IMR-90 (cell line): ENCODE data around the gene C3orf22. TPM values are rescaled to one million over a fixed set of nuclear protein-coding genes. Genes with fewer than 3 reads are reported as not detected.

Source experiments
- ATAC-seq: fragments of 200-7000 bp; cut with Tn5 transposase; 2 replicates; pipeline ENCODE4 v1.9.1; 2020; ENCODE audit warnings: low read depth, mild to moderate bottlenecking, moderate library complexity
- BruUV-seq: library from RNA; stranded (reverse); fragments of 400-500 nt; replicated peaks from 2 replicates; lab custom pipeline; 2021; lab: Mats Ljungman, UMichigan
- CTCF ChIA-PET: fragments of 300-600 bp; formaldehyde crosslinking; extraction: SDS; loops from one replicate; lab custom pipeline; 2021; ENCODE audit warnings: antibody characterized with exemption; lab: Yijun Ruan, JAX
- POLR2A ChIA-PET: fragments of 300-600 bp; sonication (Branson Sonifier 250); formaldehyde crosslinking; loops from one replicate; lab custom pipeline; 2022; ENCODE audit warnings: antibody characterized with exemption; ENCODE audit not compliant: unreplicated experiment; lab: Charles Lee
- DNase-seq: peaks from one replicate; pipeline ENCODE4 v3.0.0; 2013
- H2AFZ ChIP-seq: replicated peaks from 2 replicates; pipeline ENCODE3; 2013; ENCODE audit warnings: low read length, mild to moderate bottlenecking; ENCODE audit not compliant: poor library complexity
- H2AK5ac ChIP-seq: 2 replicates; pipeline ENCODE4 v1.6.1; 2013; ENCODE audit warnings: low read depth, low read length, inconsistent platforms
- H2AK9ac ChIP-seq: replicated peaks from 2 replicates; pipeline ENCODE3; 2013; ENCODE audit warnings: mild to moderate bottlenecking, low read depth, low read length, moderate library complexity; ENCODE audit not compliant: poor library complexity
- H2BK120ac ChIP-seq: 2 replicates; pipeline ENCODE4 v1.6.1; 2013; ENCODE audit warnings: low read depth, low read length, inconsistent platforms
- H2BK15ac ChIP-seq: 3 replicates; pipeline ENCODE4 v1.6.1; 2013; ENCODE audit warnings: low read depth, low read length, inconsistent platforms
- H2BK20ac ChIP-seq: 2 replicates; pipeline ENCODE4 v1.6.1; 2013; ENCODE audit warnings: low read depth, mild to moderate bottlenecking, inconsistent platforms, low read length, moderate library complexity
- H2BK5ac ChIP-seq: 2 replicates; pipeline ENCODE4 v1.6.1; 2013; ENCODE audit warnings: mild to moderate bottlenecking, low read depth, low read length, inconsistent platforms; ENCODE audit not compliant: poor library complexity, severe bottlenecking
- H3K14ac ChIP-seq: replicated peaks from 2 replicates; pipeline ENCODE4 v1.6.1; 2013; ENCODE audit warnings: low read depth, low read length, inconsistent platforms
- H3K18ac ChIP-seq: 2 replicates; pipeline ENCODE4 v1.6.1; 2013; ENCODE audit warnings: low read depth, low read length, control low read depth
- H3K23ac ChIP-seq: 2 replicates; pipeline ENCODE4 v1.6.1; 2013; ENCODE audit warnings: low read depth, low read length, inconsistent platforms
- H3K27ac ChIP-seq: 2 replicates; pipeline ENCODE4 v1.5.1; 2013; ENCODE audit warnings: mild to moderate bottlenecking, control low read depth, low read length; ENCODE audit not compliant: insufficient read depth
- H3K27me3 ChIP-seq: 2 replicates; pipeline ENCODE4 v1.6.1; 2013; ENCODE audit warnings: low read length; ENCODE audit not compliant: control insufficient read depth, insufficient read depth
- H3K36me3 ChIP-seq: 2 replicates; pipeline ENCODE4 v1.6.1; 2013; ENCODE audit warnings: low read length, mixed read lengths; ENCODE audit not compliant: control insufficient read depth, insufficient read depth
- H3K4ac ChIP-seq: 2 replicates; pipeline ENCODE4 v1.6.1; 2013; ENCODE audit warnings: low read depth, low read length, inconsistent platforms
- H3K4me1 ChIP-seq: 2 replicates; pipeline ENCODE4 v1.6.1; 2013; ENCODE audit warnings: low read length, mixed read lengths; ENCODE audit not compliant: control insufficient read depth, insufficient read depth
- H3K4me2 ChIP-seq: 2 replicates; pipeline ENCODE4 v1.6.1; 2013; ENCODE audit warnings: low read depth, mild to moderate bottlenecking, control low read depth, low read length, moderate library complexity
- H3K4me3 ChIP-seq: 2 replicates; pipeline ENCODE4 v1.5.1; 2013; ENCODE audit warnings: low read depth, mild to moderate bottlenecking, control low read depth, low read length, moderate library complexity; ENCODE audit not compliant: insufficient read depth
- H3K56ac ChIP-seq: 2 replicates; pipeline ENCODE4 v1.6.1; 2013; ENCODE audit warnings: low read length, inconsistent platforms; ENCODE audit not compliant: insufficient read depth; ENCODE audit errors: extremely low read depth
- H3K79me1 ChIP-seq, 2 experiments: 2 replicates each; pipeline ENCODE4 v1.6.1; 2013; ENCODE audit warnings: low read length in 2 of 2, inconsistent platforms in 1 of 2, low read depth in 1 of 2
- H3K9ac ChIP-seq: 2 replicates; pipeline ENCODE4 v1.6.1; 2013; ENCODE audit warnings: low read depth, low read length, control low read depth
- H3K9me1 ChIP-seq: 2 replicates; pipeline ENCODE4 v1.6.1; 2013; ENCODE audit warnings: low read length, inconsistent platforms; ENCODE audit not compliant: insufficient read depth
- H3K9me3 ChIP-seq: 2 replicates; pipeline ENCODE4 v1.6.1; 2013; ENCODE audit warnings: low read length; ENCODE audit not compliant: control insufficient read depth, insufficient read depth
- H4K20me1 ChIP-seq: 2 replicates; pipeline ENCODE4 v1.6.1; 2013; ENCODE audit warnings: low read length, inconsistent platforms; ENCODE audit not compliant: insufficient read depth
- H4K5ac ChIP-seq: 2 replicates; pipeline ENCODE4 v1.6.1; 2013; ENCODE audit warnings: mild to moderate bottlenecking, low read depth, low read length, control low read depth
- H4K8ac ChIP-seq, 2 experiments: 2 replicates each; pipeline ENCODE4 v1.6.1; 2013; ENCODE audit warnings: low read depth in 2 of 2, low read length in 2 of 2, control low read depth in 1 of 2, inconsistent platforms in 1 of 2
- H4K91ac ChIP-seq: 2 replicates; pipeline ENCODE4 v1.6.1; 2013; ENCODE audit warnings: low read depth, low read length, inconsistent platforms; ENCODE audit not compliant: insufficient read depth
- BHLHE40 ChIP-seq: fragments of 150-350 bp; IDR thresholded peaks from 2 replicates; pipeline ENCODE4 v1.6.1; 2016; ENCODE audit warnings: mild to moderate bottlenecking, low read depth, low read length
- CEBPB ChIP-seq: IDR thresholded peaks from 2 replicates; pipeline ENCODE4 v1.6.1; 2012; ENCODE audit warnings: low read depth, low read length, improper control_type of control experiment
- ELK1 ChIP-seq: fragments of 150-350 bp; IDR thresholded peaks from 2 replicates; pipeline ENCODE4 v1.6.1; 2016; ENCODE audit warnings: low read depth, mild to moderate bottlenecking, low read length, moderate library complexity, borderline replicate concordance
- FOS ChIP-seq: fragments of 150-350 bp; IDR thresholded peaks from 2 replicates; pipeline ENCODE4 v1.6.1; 2016; ENCODE audit warnings: low read depth, low read length
- MAFK ChIP-seq: IDR thresholded peaks from 2 replicates; pipeline ENCODE4 v1.6.1; 2012; ENCODE audit warnings: low read depth, low read length, improper control_type of control experiment
- MAZ ChIP-seq: IDR thresholded peaks from 2 replicates; pipeline ENCODE4 v1.6.1; 2012; ENCODE audit warnings: low read depth, mild to moderate bottlenecking, low read length, improper control_type of control experiment, moderate library complexity, borderline replicate concordance
- MXI1 ChIP-seq: IDR thresholded peaks from 2 replicates; pipeline ENCODE4 v1.6.1; 2012; ENCODE audit warnings: low read depth, mild to moderate bottlenecking, low read length, moderate library complexity, borderline replicate concordance
- NFE2L2 ChIP-seq: fragments of 150-350 bp; IDR thresholded peaks from 2 replicates; pipeline ENCODE4 v1.6.1; 2016; ENCODE audit warnings: low read depth, mild to moderate bottlenecking, low read length
- POLR2A ChIP-seq: IDR thresholded peaks from 2 replicates; pipeline ENCODE4 v1.6.1; 2012; ENCODE audit warnings: mild to moderate bottlenecking, low read depth, low read length
- RAD21 ChIP-seq: IDR thresholded peaks from 2 replicates; pipeline ENCODE4 v1.6.1; 2012; ENCODE audit warnings: low read length, improper control_type of control experiment
- RCOR1 ChIP-seq: IDR thresholded peaks from 2 replicates; pipeline ENCODE4 v1.6.1; 2012; ENCODE audit warnings: mild to moderate bottlenecking, low read length, improper control_type of control experiment; ENCODE audit not compliant: insufficient replicate concordance
- RFX5 ChIP-seq: IDR thresholded peaks from 2 replicates; pipeline ENCODE4 v1.8.0; 2012; ENCODE audit warnings: low read depth, mild to moderate bottlenecking, low read length, moderate library complexity
- SMC3 ChIP-seq: fragments of 150-350 bp; IDR thresholded peaks from 2 replicates; pipeline ENCODE4 v1.6.1; 2016; ENCODE audit warnings: low read depth, mild to moderate bottlenecking, antibody characterized with exemption, low read length, moderate library complexity
- WGBS, 2 experiments: methylation state at CpG; one replicate each; pipeline versions ENCODE4 v1.1.5 to v1.1.7; 2013; ENCODE audit warnings: missing lambda C conversion rate in 2 of 2; ENCODE audit not compliant: insufficient read length in 1 of 2; ENCODE audit errors: extremely low coverage in 2 of 2; 5-methylcytosine and 5-hydroxymethylcytosine counted together
- dilution Hi-C: fragments of 300-500 bp; cut with HindIII; formaldehyde crosslinking; loops from one replicate; pipeline ENCODE4 v1.14.3; 2018; ENCODE audit warnings: low sequenced_read_pairs; ENCODE audit not compliant: unreplicated experiment
- in situ Hi-C: fragments of 300-500 bp; cut with MboI; formaldehyde crosslinking; loops from 3 replicates; pipeline ENCODE4 v1.14.3; 2019; ENCODE audit warnings: low sequenced_read_pairs, inconsistent platforms, mixed read lengths
- intact Hi-C: fragments of 100-400 bp; cut with micrococcal nuclease; formaldehyde crosslinking; loops from 2 replicates; pipeline ENCODE4 v1.10.0; 2022
- polyA plus RNA-seq, 3 experiments: library from polyadenylated mRNA; depleted of rRNA; stranded (reverse); fragments of >200 nt; gene quantifications; 2 replicates each; pipeline ENCODE4 v1.2.3, GENCODE V29; 2012; ENCODE audit warnings: low replicate concordance in 1 of 3
- total RNA-seq: library from RNA; depleted of rRNA; stranded (reverse); fragments of >200 nt; gene quantifications from 2 replicates; pipeline ENCODE4 v1.2.3, GENCODE V29; 2012
- TF ChIP-seq, protein P1 (sequence below): conservative IDR thresholded peaks from 2 replicates; pipeline ENCODE4 v1.5.1; 2012; ENCODE audit warnings: mild to moderate bottlenecking, low read depth, low read length, improper control_type of control experiment
- TF ChIP-seq, protein P2 (sequence below): fragments of 150-350 bp; IDR thresholded peaks from 2 replicates; pipeline ENCODE4 v1.6.1; 2017; ENCODE audit warnings: mild to moderate bottlenecking, antibody characterized with exemption, low read length, low read depth

The C3orf22 gene
- total and polyA plus RNA-seq, 2 of the 4 experiments (the other 2 are of a cell fraction) = not detected

DNA sequence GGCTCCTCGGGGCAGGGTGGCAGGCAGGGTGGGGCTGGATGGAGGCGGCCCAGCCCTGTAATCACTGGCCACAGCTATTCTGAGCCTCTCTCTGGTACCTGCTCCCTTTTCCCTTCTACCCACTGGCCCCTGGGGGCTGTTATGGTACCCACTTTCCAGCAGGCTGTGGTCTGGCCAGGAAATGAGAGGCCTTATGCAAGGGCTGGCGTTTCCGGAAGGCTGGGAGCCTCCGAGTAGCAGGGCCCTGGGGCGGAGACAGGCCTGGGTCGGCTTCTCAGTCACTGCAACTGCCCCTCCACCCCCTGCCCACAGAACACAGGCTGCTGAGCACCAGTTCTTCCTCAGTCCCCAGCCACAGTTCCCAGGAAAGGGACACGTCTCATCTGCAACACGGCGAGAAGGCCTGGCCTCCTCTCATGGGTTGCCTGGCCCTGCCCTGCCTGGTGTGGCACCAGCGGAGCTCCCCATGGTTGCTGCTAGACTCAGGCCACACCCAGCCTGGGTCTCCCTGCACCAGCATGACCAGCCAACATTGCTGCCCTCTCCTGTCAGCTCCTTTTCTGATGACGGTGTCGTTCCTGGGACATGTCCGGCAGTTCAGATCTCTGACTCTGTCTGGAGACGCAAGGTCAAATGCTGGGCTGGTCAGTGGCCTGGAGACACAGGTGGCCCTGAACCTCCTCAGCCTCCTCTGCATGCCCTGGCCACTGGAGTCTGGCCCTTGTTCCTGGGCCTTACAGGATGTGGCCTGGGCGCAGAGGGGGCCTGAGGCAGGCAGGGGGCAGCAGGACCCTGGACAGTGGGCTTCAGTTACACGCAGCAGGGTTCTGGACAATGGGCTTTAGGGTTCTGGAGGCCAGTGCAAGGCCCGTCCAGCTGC is 28.3 kb downstream of the C3orf22 start:
- Histone ChIP-seq H3K4ac (no peak overlapping the region), H3K79me1 (no peaks in the 10 kb centered on the region), H3K9ac (no peak overlapping the region), H3K4me2 (no peak overlapping the region), H3K56ac (no peak overlapping the region), H2BK15ac (no peak overlapping the region), H4K91ac (no peak overlapping the region), H3K9me3 (no peaks in the 10 kb centered on the region), H3K4me3 (no peak overlapping the region), H2AK9ac (no peak overlapping the region), H3K18ac (no peak overlapping the region), H4K20me1 (no peaks in the 10 kb centered on the region), H2AFZ (no peak overlapping the region), H3K23ac (no peak overlapping the region), H2AK5ac (no peak overlapping the region), H4K5ac (no peak overlapping the region), H4K8ac (no peak overlapping the region), H3K14ac (no peak overlapping the region), H3K36me3 (no peaks in the 10 kb centered on the region), H2BK5ac (no peak overlapping the region), H3K9me1 (no peaks in the 10 kb centered on the region), H2BK20ac (no peak overlapping the region), H2BK120ac (no peak overlapping the region), H3K27me3 (peaks cover 39% of the 10 kb centered on the region), H3K27ac (no peak overlapping the region), H3K4me1 (no peaks in the 10 kb centered on the region)
- 76% methylated on average over 8 of the region's 18 CpGs; no CpG with 5 or more reads in 1 of the 2 experiments for WGBS, 2 experiments
- ChIA-PET CTCF (no interaction called here), POLR2A (no interaction called here)
- no TSS peak for BruUV-seq
- dilution Hi-C loops = no loop called here
- intact Hi-C loops = no loop called here
- ATAC-seq (no peak), DNase-seq (no peak)
- in situ Hi-C loops = no loop called here
- TF ChIP-seq RAD21 (no peak), MAZ (no peak), SMC3 (no peak), FOS (no peak), POLR2A (no peak), MAFK (no peak), ELK1 (no peak), BHLHE40 (no peak), MXI1 (no peak), NFE2L2 (no peak), RCOR1 (no peak), RFX5 (no peak), CEBPB (no peak)
- TF ChIP-seq, protein P1, sequence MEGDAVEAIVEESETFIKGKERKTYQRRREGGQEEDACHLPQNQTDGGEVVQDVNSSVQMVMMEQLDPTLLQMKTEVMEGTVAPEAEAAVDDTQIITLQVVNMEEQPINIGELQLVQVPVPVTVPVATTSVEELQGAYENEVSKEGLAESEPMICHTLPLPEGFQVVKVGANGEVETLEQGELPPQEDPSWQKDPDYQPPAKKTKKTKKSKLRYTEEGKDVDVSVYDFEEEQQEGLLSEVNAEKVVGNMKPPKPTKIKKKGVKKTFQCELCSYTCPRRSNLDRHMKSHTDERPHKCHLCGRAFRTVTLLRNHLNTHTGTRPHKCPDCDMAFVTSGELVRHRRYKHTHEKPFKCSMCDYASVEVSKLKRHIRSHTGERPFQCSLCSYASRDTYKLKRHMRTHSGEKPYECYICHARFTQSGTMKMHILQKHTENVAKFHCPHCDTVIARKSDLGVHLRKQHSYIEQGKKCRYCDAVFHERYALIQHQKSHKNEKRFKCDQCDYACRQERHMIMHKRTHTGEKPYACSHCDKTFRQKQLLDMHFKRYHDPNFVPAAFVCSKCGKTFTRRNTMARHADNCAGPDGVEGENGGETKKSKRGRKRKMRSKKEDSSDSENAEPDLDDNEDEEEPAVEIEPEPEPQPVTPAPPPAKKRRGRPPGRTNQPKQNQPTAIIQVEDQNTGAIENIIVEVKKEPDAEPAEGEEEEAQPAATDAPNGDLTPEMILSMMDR = no peak
- TF ChIP-seq, protein P2, sequence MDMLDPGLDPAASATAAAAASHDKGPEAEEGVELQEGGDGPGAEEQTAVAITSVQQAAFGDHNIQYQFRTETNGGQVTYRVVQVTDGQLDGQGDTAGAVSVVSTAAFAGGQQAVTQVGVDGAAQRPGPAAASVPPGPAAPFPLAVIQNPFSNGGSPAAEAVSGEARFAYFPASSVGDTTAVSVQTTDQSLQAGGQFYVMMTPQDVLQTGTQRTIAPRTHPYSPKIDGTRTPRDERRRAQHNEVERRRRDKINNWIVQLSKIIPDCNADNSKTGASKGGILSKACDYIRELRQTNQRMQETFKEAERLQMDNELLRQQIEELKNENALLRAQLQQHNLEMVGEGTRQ = no peak
